Measurements from ENCODE around the gene PRLR. TPM values are rescaled to one million over a fixed set of nuclear protein-coding genes. Genes with fewer than 3 reads are reported as not detected.

Gene PRLR
- 10 to 100 TPM; 10.3 to 47.1 (median 35.8) TPM for total RNA-seq
- long read RNA-seq, donor 1, partial matches to known transcripts: 0 of 4 reads
- long read RNA-seq, donor 1, other reads (novel, unspliced or antisense): 4 of 4 reads
- long read RNA-seq, donor 2, full-length matches to known transcripts: 1 of 9 reads
- long read RNA-seq, donor 2, partial matches to known transcripts: 2 of 9 reads
- long read RNA-seq, donor 2, other reads (novel, unspliced or antisense): 6 of 9 reads

DNA sequence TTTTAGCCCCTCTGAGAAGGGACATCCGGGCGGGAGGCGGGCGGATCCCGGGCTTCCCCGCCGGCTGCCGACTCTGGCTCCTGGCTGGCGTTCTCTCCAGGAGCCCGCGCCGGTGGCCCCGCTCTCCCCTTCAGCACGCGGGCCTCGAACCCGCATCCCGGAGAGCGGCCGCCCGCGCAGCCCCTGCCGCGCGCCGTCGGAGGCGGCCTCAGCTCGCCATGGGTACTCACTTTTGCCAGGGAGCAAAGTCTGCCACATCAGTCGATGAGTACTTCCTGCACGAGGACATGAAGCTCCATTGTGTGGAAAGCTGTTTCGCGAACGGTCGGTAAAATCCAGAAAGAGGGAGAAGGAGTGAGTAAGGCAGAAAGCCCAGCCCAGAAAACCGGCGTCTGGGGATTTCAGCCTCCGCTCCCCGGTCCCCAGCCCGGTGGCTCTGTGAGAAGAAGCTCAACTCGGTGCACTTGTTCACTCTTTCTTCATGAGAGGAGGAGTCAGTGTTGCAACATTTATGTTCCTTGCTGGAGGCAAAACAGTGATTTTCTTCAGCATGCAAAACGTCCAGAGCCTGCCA lies at the start of gene PRLR:
TSS of gene PRLR (minus strand) at position 450 of the 574 bp plus-strand sequence. CDS start 140,867 bp downstream, outside the sequence.
- DNase-seq: peak; percentile 58 to 75 (median 70)
- intact Hi-C loops (cut with DNase I, micrococcal nuclease): no loop called here
- Histone ChIP-seq H3K9me3 (no peaks in the 10 kb centered on the region), H3K4me3 (peak within 1 kb of the TSS; percentile 34), H3K36me3 (ENCODE audit: low read depth) (no peaks in the 10 kb centered on the region), H3K4me1 (ENCODE audit: low read depth) (peaks cover 12% of the 10 kb centered on the region)
- peak; percentile 93 for ATAC-seq
- TF ChIP-seq CTCF (IDR thresholded peaks at IDR 0.05): no peak

- no peak for TF ChIP-seq CTCF (IDR thresholded peaks at IDR 0.05)
- Histone ChIP-seq H3K9me3 (no peaks in the 10 kb centered on the region), H3K36me3 (ENCODE audit: low read depth) (no peaks in the 10 kb centered on the region), H3K4me1 (ENCODE audit: low read depth) (no peaks in the 10 kb centered on the region), H3K4me3 (no peak overlapping the region)
- intact Hi-C loops (cut with DNase I, micrococcal nuclease): no loop called here
- no peak for ATAC-seq
- DNase-seq: no peak
These were observed 44.7 kb upstream of the PRLR start for GRCh38 chr5:35274839-35275509.

GRCh38 chr5:35269006-35269405 lies 38.7 kb upstream of the PRLR start:
- H3K4me3 ChIP-seq: no peak overlapping the region
- H3K4me1 ChIP-seq (ENCODE audit: low read depth): no peaks in the 10 kb centered on the region
- intact Hi-C loops (cut with DNase I, micrococcal nuclease): no loop called here
- no peaks in the 10 kb centered on the region for H3K9me3 ChIP-seq
- H3K36me3 ChIP-seq (ENCODE audit: low read depth): no peaks in the 10 kb centered on the region
- no peak for ATAC-seq
- DNase-seq: no peak
- no peak for TF ChIP-seq CTCF (IDR thresholded peaks at IDR 0.05)

DNA sequence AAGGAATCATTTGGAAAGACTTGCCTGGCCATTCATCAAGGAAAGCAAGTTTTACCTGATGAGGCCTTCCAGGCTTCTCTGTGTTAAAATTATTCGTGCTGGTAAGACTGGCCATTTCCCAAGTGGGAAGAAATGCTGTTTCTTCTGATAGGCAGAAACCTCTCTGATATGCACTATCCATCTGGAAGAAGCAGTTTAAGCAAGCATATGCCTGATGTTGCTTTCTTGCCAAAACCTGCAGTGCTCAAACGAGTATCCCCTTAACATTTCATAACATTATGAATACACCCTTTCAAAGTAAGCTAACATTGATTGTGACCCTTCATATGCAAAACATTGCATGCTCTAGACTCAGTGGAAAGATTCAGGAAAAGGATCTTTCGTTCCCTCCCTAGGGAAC lies 36.0 kb upstream of the PRLR start:
- Histone ChIP-seq H3K36me3 (ENCODE audit: low read depth) (no peaks in the 10 kb centered on the region), H3K9me3 (no peaks in the 10 kb centered on the region), H3K4me3 (no peak overlapping the region), H3K4me1 (ENCODE audit: low read depth) (no peaks in the 10 kb centered on the region)
- no peak for ATAC-seq
- no peak for TF ChIP-seq CTCF (IDR thresholded peaks at IDR 0.05)
- no peak for DNase-seq
- intact Hi-C loops (cut with DNase I, micrococcal nuclease): no loop called here

DNA sequence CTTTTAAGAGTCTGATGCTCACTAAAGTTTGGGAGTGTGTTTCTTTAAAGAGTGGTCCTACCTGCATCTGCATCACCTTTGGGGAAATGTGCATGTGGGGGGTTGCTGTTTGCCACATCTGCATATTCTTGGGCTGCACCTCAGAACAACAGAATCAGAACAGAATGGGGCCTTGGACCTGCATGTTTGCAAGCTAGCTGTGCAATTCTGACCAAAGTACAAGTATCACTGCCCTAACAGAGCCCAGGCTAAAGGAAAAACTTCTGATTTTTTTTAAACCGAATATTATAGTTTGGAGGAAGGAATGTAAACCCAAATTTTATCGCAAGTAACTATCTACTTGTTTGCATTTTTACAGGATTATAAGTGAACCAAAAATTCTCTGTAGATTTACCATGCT lies 34.2 kb upstream of the PRLR start:
- intact Hi-C loops (cut with DNase I, micrococcal nuclease): no loop called here
- TF ChIP-seq CTCF (IDR thresholded peaks at IDR 0.05): no peak
- H3K9me3 ChIP-seq: no peaks in the 10 kb centered on the region
- no peak overlapping the region for H3K4me3 ChIP-seq
- H3K4me1 ChIP-seq (ENCODE audit: low read depth): no peaks in the 10 kb centered on the region
- no peak for ATAC-seq
- DNase-seq: no peak
- H3K36me3 ChIP-seq (ENCODE audit: low read depth): no peaks in the 10 kb centered on the region

Measured in mucosa of descending colon (tissue), 3 donors.